Bronchial epithelial cell (primary cell): ENCODE data around the gene MSMB. TPM values are rescaled to one million over a fixed set of nuclear protein-coding genes. Genes with fewer than 3 reads are reported as not detected.
A peak's percentile ranks its signal among the peaks of the same experiment; 100 is the strongest.

ENCODE experiments used
- DNase-seq: peaks from one replicate; pipeline ENCODE4 v3.0.0-alpha.2; 2010; ENCODE audit warnings: low read depth
- FAIRE-seq: peaks from 2 replicates; lab custom pipeline; 2011; peaks lifted over from hg19 to GRCh38; lab: Jason Lieb, UNC
- H3K27me3 ChIP-seq: 2 replicates; pipeline ENCODE4 v1.5.1; 2011; ENCODE audit warnings: low read length; ENCODE audit not compliant: control insufficient read depth, insufficient read depth
- H3K36me3 ChIP-seq: 2 replicates; pipeline ENCODE4 v1.5.1; 2011; ENCODE audit warnings: low read length; ENCODE audit not compliant: control insufficient read depth, insufficient read depth
- H3K4me3 ChIP-seq: 2 replicates; pipeline ENCODE4 v1.5.1; 2011; ENCODE audit warnings: mild to moderate bottlenecking, low read depth, low read length, control low read depth
- CTCF ChIP-seq: IDR thresholded peaks from 2 replicates; pipeline ENCODE4 v1.5.1; 2011; ENCODE audit warnings: mild to moderate bottlenecking, moderate library complexity, low read length, control low read depth, inconsistent platforms; ENCODE audit not compliant: insufficient read depth, severe bottlenecking
- total RNA-seq: library from RNA; depleted of rRNA; stranded (reverse); fragments of >200 nt; gene quantifications from 2 replicates; pipeline ENCODE4 v1.2.1, GENCODE V29; 2014

Gene MSMB
- total RNA-seq, 1 donor from 2014 or later = 1.1 TPM

- DNase-seq = peak; percentile 88
- Histone ChIP-seq H3K27me3 (no peaks in the 10 kb centered on the region), H3K36me3 (no peaks in the 10 kb centered on the region), H3K4me3 (no peak overlapping the region)
- no peak for TF ChIP-seq CTCF
- FAIRE-seq = no peak
Measured at GRCh38 chr10:46042527-46042926, 3.5 kb downstream of the MSMB start.

- Histone ChIP-seq H3K36me3 (no peaks in the 10 kb centered on the region), H3K4me3 (no peak overlapping the region), H3K27me3 (no peaks in the 10 kb centered on the region)
- FAIRE-seq (no peak), DNase-seq (peak; percentile 66)
- TF ChIP-seq CTCF = no peak
Measured at GRCh38 chr10:46040004-46040403, 6.1 kb downstream of the MSMB start.

- no peak for TF ChIP-seq CTCF
- FAIRE-seq = no peak
- no peak for DNase-seq
Measured at GRCh38 chr10:46037107-46037825, 8.8 kb downstream of the MSMB start.

GRCh38 chr10:46035923-46036849 lies 9.9 kb downstream of the MSMB start:
- Histone ChIP-seq H3K36me3 (no peaks in the 10 kb centered on the region), H3K27me3 (no peaks in the 10 kb centered on the region), H3K4me3 (no peak overlapping the region)
- FAIRE-seq = no peak
- TF ChIP-seq CTCF = no peak
- DNase-seq = peak; percentile 60

More at GRCh38 chr10:46037107-46037825, 8.8 kb downstream of the MSMB start:
- no peaks in the 10 kb centered on the region for H3K27me3 ChIP-seq
- no peak overlapping the region for H3K4me3 ChIP-seq
- H3K36me3 ChIP-seq = no peaks in the 10 kb centered on the region

GRCh38 chr10:46033602-46034011 lies 12.5 kb downstream of the MSMB start:
- H3K4me3 ChIP-seq = no peak overlapping the region
- H3K27me3 ChIP-seq = no peaks in the 10 kb centered on the region
- no peak for FAIRE-seq
- TF ChIP-seq CTCF = no peak
- H3K36me3 ChIP-seq = no peaks in the 10 kb centered on the region
- DNase-seq = peak; percentile 93
